WTC11 (cell line): ENCODE measurements around the gene PIP4K2B. TPM values are rescaled to one million over a fixed set of nuclear protein-coding genes. Genes with fewer than 3 reads are reported as not detected.

Experiments
- ATAC-seq: fragments of 200-7000 bp; cut with Tn5 transposase; 2 replicates; pipeline ENCODE4 v1.10.0; 2021; ENCODE audit warnings: mild to moderate bottlenecking, moderate library complexity
- CTCF ChIA-PET: fragments of 300-600 bp; sonication (Branson Sonifier 250); formaldehyde crosslinking; loops from one replicate; lab custom pipeline; 2021; ENCODE audit warnings: antibody characterized with exemption; lab: Charles Lee
- POLR2A ChIA-PET: fragments of 350-600 bp; sonication (Branson Sonifier 250); formaldehyde crosslinking; loops from one replicate; lab custom pipeline; 2021; ENCODE audit warnings: antibody characterized with exemption; lab: Charles Lee
- DNase-seq: peaks from one replicate; pipeline ENCODE4 v3.0.0; 2021; ENCODE audit warnings: low spot score
- H3K27ac Mint-ChIP-seq: 2 replicates; pipeline ENCODE4 v1.8.0; 2021; ENCODE audit warnings: mixed read lengths
- H3K27me3 Mint-ChIP-seq: 2 replicates; pipeline ENCODE4 v1.8.0; 2021; ENCODE audit warnings: low read depth, mild to moderate bottlenecking, moderate library complexity, mixed read lengths
- H3K36me3 Mint-ChIP-seq: 2 replicates; pipeline ENCODE4 v1.8.0; 2021; ENCODE audit warnings: mixed read lengths
- H3K4me1 Mint-ChIP-seq: 2 replicates; pipeline ENCODE4 v1.8.0; 2022; ENCODE audit warnings: mixed read lengths
- H3K4me3 Mint-ChIP-seq: 2 replicates; pipeline ENCODE4 v1.8.0; 2021; ENCODE audit warnings: mild to moderate bottlenecking, moderate library complexity, mixed read lengths
- H3K9me3 Mint-ChIP-seq: 2 replicates; pipeline ENCODE4 v1.8.0; 2021; ENCODE audit warnings: mixed read lengths
- CREM ChIP-seq: sonication (generic); formaldehyde crosslinking; IDR thresholded peaks from 2 replicates; pipeline ENCODE4 v1.8.1; 2022; ENCODE audit warnings: mild to moderate bottlenecking, missing genetic modification reagents, moderate library complexity
- CTCF ChIP-seq: fragments of 200-600 bp; IDR thresholded peaks from 2 replicates; pipeline ENCODE4 v1.8.0; 2022; ENCODE audit warnings: antibody characterized with exemption
- ERG ChIP-seq: fragments of 250-450 bp; sonication (Bioruptor Pico); IDR thresholded peaks from 2 replicates; pipeline ENCODE4 v1.8.0; 2021; ENCODE audit warnings: mild to moderate bottlenecking
- ETV6 ChIP-seq: sonication (generic); formaldehyde crosslinking; IDR thresholded peaks from 2 replicates; pipeline ENCODE4 v1.8.1; 2022; ENCODE audit warnings: mild to moderate bottlenecking, missing genetic modification reagents
- FOXK1 ChIP-seq: sonication (generic); formaldehyde crosslinking; IDR thresholded peaks from 2 replicates; pipeline ENCODE4 v1.8.0; 2022; ENCODE audit warnings: mild to moderate bottlenecking, moderate library complexity, missing genetic modification reagents
- FOXP1 ChIP-seq: sonication (generic); formaldehyde crosslinking; IDR thresholded peaks from 2 replicates; pipeline ENCODE4 v1.8.0; 2022; ENCODE audit warnings: missing genetic modification reagents, mild to moderate bottlenecking, moderate library complexity, borderline replicate concordance
- GTF2I ChIP-seq: fragments of 250-450 bp; sonication (Bioruptor Pico); conservative IDR thresholded peaks from 2 replicates; pipeline ENCODE4 v1.4.0; 2021; ENCODE audit warnings: mild to moderate bottlenecking
- IRF1 ChIP-seq: sonication (generic); formaldehyde crosslinking; IDR thresholded peaks from 2 replicates; pipeline ENCODE4 v1.8.0; 2023; ENCODE audit warnings: missing genetic modification reagents
- IRF2 ChIP-seq: sonication (generic); formaldehyde crosslinking; IDR thresholded peaks from 2 replicates; pipeline ENCODE4 v1.8.0; 2022; ENCODE audit warnings: low read depth, missing genetic modification reagents, borderline replicate concordance
- MLX ChIP-seq: sonication (generic); formaldehyde crosslinking; IDR thresholded peaks from 2 replicates; pipeline ENCODE4 v1.8.1; 2023; ENCODE audit warnings: mild to moderate bottlenecking, missing genetic modification reagents, moderate library complexity
- MYBL2 ChIP-seq: sonication (generic); formaldehyde crosslinking; IDR thresholded peaks from 2 replicates; pipeline ENCODE4 v1.8.1; 2023; ENCODE audit warnings: mild to moderate bottlenecking, moderate library complexity, missing genetic modification reagents
- NR2C2 ChIP-seq: sonication (generic); formaldehyde crosslinking; IDR thresholded peaks from 2 replicates; pipeline ENCODE4 v1.8.0; 2022; ENCODE audit warnings: mild to moderate bottlenecking, missing genetic modification reagents
- SMAD3 ChIP-seq: sonication (generic); formaldehyde crosslinking; IDR thresholded peaks from 2 replicates; pipeline ENCODE4 v1.8.0; 2022; ENCODE audit warnings: missing genetic modification reagents, mild to moderate bottlenecking, borderline replicate concordance
- SP1 ChIP-seq: sonication (generic); formaldehyde crosslinking; conservative IDR thresholded peaks from 2 replicates; pipeline ENCODE4 v1.8.1; 2022; ENCODE audit warnings: missing genetic modification reagents
- ZNF219 ChIP-seq: sonication (generic); formaldehyde crosslinking; IDR thresholded peaks from 2 replicates; pipeline ENCODE4 v1.8.0; 2023; ENCODE audit warnings: missing genetic modification reagents, mild to moderate bottlenecking, borderline replicate concordance
- ZNF232 ChIP-seq: sonication (generic); formaldehyde crosslinking; IDR thresholded peaks from 2 replicates; pipeline ENCODE4 v1.8.0; 2022; ENCODE audit warnings: mild to moderate bottlenecking, missing genetic modification reagents
- total RNA-seq: library from RNA; stranded (reverse); gene quantifications from 3 replicates; pipeline ENCODE4 v1.2.3, GENCODE V29; 2021
- TF ChIP-seq, protein P1 (sequence below): sonication (generic); formaldehyde crosslinking; IDR thresholded peaks from 2 replicates; pipeline ENCODE4 v1.8.1; 2023; ENCODE audit warnings: mild to moderate bottlenecking, missing genetic modification reagents, moderate library complexity
- TF ChIP-seq, protein P2 (sequence below): sonication (generic); formaldehyde crosslinking; IDR thresholded peaks from 2 replicates; pipeline ENCODE4 v1.8.0; 2022; ENCODE audit warnings: mild to moderate bottlenecking, missing genetic modification reagents
- TF ChIP-seq, protein P3 (sequence below): sonication (generic); formaldehyde crosslinking; IDR thresholded peaks from 2 replicates; pipeline ENCODE4 v1.8.0; 2023; ENCODE audit warnings: missing genetic modification reagents, mild to moderate bottlenecking, borderline replicate concordance
- TF ChIP-seq, protein P4 (sequence below): sonication (generic); formaldehyde crosslinking; IDR thresholded peaks from 2 replicates; pipeline ENCODE4 v1.8.1; 2022; ENCODE audit warnings: low read depth, mild to moderate bottlenecking, moderate library complexity, missing genetic modification reagents, borderline replicate concordance

PIP4K2B gene
- total RNA-seq, 1 experiment from 2014 or later, result 61.9 TPM

GRCh38 chr17:38748149-38748891 lies 51.0 kb downstream of the PIP4K2B start, which contains the start of gene PCGF2 (continued):
- TF ChIP-seq GTF2I (CRISPR knock-in tag) (no peak), SMAD3 (CRISPR knock-in tag) (no peak), ZNF232 (CRISPR knock-in tag) (no peak), CREM (CRISPR knock-in tag) (no peak), IRF1 (no peak), FOXP1 (CRISPR knock-in tag) (no peak), IRF2 (CRISPR knock-in tag) (no peak), SP1 (CRISPR knock-in tag) (peak; percentile 37; the same call in 1 of the 2 replicates), MLX (no peak), ERG (no peak)
- TF ChIP-seq, protein P1, sequence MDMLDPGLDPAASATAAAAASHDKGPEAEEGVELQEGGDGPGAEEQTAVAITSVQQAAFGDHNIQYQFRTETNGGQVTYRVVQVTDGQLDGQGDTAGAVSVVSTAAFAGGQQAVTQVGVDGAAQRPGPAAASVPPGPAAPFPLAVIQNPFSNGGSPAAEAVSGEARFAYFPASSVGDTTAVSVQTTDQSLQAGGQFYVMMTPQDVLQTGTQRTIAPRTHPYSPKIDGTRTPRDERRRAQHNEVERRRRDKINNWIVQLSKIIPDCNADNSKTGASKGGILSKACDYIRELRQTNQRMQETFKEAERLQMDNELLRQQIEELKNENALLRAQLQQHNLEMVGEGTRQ (CRISPR knock-in tag), result peak; percentile 91

DNA sequence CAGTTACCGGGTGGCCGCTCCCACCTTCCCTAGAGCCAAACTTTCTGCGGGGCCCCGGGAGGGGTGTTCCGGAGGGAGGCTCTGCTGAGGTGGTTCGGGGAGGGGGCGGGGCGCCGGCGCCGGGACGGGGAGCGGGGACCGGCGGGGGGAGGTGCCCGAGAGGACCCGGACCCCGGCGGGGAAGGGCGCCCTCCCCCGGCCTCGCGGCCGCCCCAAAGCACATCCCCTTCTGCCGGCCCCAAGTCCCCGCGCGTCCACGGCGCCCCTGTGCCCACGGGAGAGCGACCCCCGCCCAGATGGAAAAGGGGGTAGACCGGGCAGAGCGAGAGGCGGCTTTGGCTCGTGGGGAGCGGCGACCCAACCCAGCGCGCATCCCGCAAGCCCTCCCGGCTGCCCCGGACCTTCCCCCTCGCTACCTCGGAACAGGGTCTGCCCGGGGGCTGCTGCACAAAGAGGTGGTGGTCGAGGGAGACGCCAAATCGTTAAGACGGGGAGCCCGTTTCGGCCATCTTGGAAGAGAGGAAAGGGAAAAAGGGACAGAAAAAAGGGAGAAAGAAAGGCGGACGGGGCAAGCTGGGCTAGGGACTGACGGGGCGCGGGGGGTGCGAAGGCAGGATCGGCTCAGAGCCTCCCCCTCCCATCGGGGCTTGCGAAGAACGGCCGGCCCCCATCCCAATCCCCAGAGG lies 51.8 kb downstream of the PIP4K2B start:
- Mint-ChIP-seq H3K4me3 (peak overlapping the region; percentile 86), H3K36me3 (peaks cover 6% of the 10 kb centered on the region), H3K9me3 (no peaks in the 10 kb centered on the region), H3K4me1 (peaks cover 48% of the 10 kb centered on the region), H3K27ac (peak overlapping the region; percentile 68; the same call in 1 of the 2 replicates), H3K27me3 (peaks cover 2% of the 10 kb centered on the region)
- peak; percentile 64 for DNase-seq
- no peak for ATAC-seq
- POLR2A ChIA-PET, result no interaction called here
- CTCF ChIA-PET, result no interaction called here
- TF ChIP-seq, protein P2, sequence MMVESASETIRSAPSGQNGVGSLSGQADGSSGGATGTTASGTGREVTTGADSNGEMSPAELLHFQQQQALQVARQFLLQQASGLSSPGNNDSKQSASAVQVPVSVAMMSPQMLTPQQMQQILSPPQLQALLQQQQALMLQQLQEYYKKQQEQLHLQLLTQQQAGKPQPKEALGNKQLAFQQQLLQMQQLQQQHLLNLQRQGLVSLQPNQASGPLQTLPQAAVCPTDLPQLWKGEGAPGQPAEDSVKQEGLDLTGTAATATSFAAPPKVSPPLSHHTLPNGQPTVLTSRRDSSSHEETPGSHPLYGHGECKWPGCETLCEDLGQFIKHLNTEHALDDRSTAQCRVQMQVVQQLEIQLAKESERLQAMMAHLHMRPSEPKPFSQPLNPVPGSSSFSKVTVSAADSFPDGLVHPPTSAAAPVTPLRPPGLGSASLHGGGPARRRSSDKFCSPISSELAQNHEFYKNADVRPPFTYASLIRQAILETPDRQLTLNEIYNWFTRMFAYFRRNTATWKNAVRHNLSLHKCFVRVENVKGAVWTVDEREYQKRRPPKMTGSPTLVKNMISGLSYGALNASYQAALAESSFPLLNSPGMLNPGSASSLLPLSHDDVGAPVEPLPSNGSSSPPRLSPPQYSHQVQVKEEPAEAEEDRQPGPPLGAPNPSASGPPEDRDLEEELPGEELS (CRISPR knock-in tag), result 0 out of 2 replicates have a peak, but pooled peaks have one; percentile 15
- TF ChIP-seq SP1 (CRISPR knock-in tag), result peak; percentile 20; the same call in 1 of the 2 replicates
- TF ChIP-seq ETV6 (CRISPR knock-in tag), result peak; percentile 17; the same call in 1 of the 2 replicates
- peak; percentile 61; the same call in 1 of the 2 replicates for TF ChIP-seq MYBL2 (CRISPR knock-in tag)
- TF ChIP-seq, protein P3, sequence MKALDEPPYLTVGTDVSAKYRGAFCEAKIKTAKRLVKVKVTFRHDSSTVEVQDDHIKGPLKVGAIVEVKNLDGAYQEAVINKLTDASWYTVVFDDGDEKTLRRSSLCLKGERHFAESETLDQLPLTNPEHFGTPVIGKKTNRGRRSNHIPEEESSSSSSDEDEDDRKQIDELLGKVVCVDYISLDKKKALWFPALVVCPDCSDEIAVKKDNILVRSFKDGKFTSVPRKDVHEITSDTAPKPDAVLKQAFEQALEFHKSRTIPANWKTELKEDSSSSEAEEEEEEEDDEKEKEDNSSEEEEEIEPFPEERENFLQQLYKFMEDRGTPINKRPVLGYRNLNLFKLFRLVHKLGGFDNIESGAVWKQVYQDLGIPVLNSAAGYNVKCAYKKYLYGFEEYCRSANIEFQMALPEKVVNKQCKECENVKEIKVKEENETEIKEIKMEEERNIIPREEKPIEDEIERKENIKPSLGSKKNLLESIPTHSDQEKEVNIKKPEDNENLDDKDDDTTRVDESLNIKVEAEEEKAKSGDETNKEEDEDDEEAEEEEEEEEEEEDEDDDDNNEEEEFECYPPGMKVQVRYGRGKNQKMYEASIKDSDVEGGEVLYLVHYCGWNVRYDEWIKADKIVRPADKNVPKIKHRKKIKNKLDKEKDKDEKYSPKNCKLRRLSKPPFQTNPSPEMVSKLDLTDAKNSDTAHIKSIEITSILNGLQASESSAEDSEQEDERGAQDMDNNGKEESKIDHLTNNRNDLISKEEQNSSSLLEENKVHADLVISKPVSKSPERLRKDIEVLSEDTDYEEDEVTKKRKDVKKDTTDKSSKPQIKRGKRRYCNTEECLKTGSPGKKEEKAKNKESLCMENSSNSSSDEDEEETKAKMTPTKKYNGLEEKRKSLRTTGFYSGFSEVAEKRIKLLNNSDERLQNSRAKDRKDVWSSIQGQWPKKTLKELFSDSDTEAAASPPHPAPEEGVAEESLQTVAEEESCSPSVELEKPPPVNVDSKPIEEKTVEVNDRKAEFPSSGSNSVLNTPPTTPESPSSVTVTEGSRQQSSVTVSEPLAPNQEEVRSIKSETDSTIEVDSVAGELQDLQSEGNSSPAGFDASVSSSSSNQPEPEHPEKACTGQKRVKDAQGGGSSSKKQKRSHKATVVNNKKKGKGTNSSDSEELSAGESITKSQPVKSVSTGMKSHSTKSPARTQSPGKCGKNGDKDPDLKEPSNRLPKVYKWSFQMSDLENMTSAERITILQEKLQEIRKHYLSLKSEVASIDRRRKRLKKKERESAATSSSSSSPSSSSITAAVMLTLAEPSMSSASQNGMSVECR, result peak; percentile 2; the same call in 1 of the 2 replicates
- TF ChIP-seq FOXK1, result 0 out of 2 replicates have a peak, but pooled peaks have one; percentile 14
- TF ChIP-seq NR2C2 (CRISPR knock-in tag), result no peak
- TF ChIP-seq FOXP1 (CRISPR knock-in tag), result peak; percentile 59; the same call in 1 of the 2 replicates
- TF ChIP-seq ZNF219 (CRISPR knock-in tag), result no peak
- TF ChIP-seq, protein P4, sequence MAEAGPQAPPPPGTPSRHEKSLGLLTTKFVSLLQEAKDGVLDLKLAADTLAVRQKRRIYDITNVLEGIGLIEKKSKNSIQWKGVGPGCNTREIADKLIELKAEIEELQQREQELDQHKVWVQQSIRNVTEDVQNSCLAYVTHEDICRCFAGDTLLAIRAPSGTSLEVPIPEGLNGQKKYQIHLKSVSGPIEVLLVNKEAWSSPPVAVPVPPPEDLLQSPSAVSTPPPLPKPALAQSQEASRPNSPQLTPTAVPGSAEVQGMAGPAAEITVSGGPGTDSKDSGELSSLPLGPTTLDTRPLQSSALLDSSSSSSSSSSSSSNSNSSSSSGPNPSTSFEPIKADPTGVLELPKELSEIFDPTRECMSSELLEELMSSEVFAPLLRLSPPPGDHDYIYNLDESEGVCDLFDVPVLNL (CRISPR knock-in tag), result peak; percentile 63; the same call in 1 of the 2 replicates
- TF ChIP-seq CTCF, result no peak
